Measurements from ENCODE around the gene LELP1. TPM values are rescaled to one million over a fixed set of nuclear protein-coding genes. Genes with fewer than 3 reads are reported as not detected.

The LELP1 gene
- total and polyA plus RNA-seq, 5 donors from 2014 or later = not detected

Other genes starting within 250 kb of the LELP1 start
- gene SPRR4, start 232.8 kb upstream of the LELP1 start, total RNA-seq = not detected
- not detected for gene SPRR4, start 232.8 kb upstream of the LELP1 start, polyA plus RNA-seq
- gene SPRR1A, start 219.3 kb upstream of the LELP1 start, total RNA-seq = not detected
- not detected for gene SPRR1A, start 219.3 kb upstream of the LELP1 start, polyA plus RNA-seq
- gene SPRR3, start 201.7 kb upstream of the LELP1 start, total RNA-seq = not detected
- not detected for gene SPRR3, start 201.7 kb upstream of the LELP1 start, polyA plus RNA-seq
- not detected for gene SPRR1B, start 172.2 kb upstream of the LELP1 start, total RNA-seq
- gene SPRR1B, start 172.2 kb upstream of the LELP1 start, polyA plus RNA-seq = not detected
- not detected for gene SPRR2D, start 162.3 kb upstream of the LELP1 start, total RNA-seq
- gene SPRR2D, start 162.3 kb upstream of the LELP1 start, polyA plus RNA-seq = not detected
- gene SPRR2A, start 145.9 kb upstream of the LELP1 start, total RNA-seq = not detected
- gene SPRR2A, start 145.9 kb upstream of the LELP1 start, polyA plus RNA-seq = not detected
- not detected for gene SPRR2B, start 131.8 kb upstream of the LELP1 start, total RNA-seq
- gene SPRR2B, start 131.8 kb upstream of the LELP1 start, polyA plus RNA-seq = not detected
- gene SPRR2E, start 108.9 kb upstream of the LELP1 start, total RNA-seq = not detected
- gene SPRR2E, start 108.9 kb upstream of the LELP1 start, polyA plus RNA-seq = not detected
- gene SPRR2F, start 89.9 kb upstream of the LELP1 start, total RNA-seq = not detected
- gene SPRR2F, start 89.9 kb upstream of the LELP1 start, polyA plus RNA-seq = not detected
- gene SPRR2G, start 52.5 kb upstream of the LELP1 start, total RNA-seq = not detected
- gene SPRR2G, start 52.5 kb upstream of the LELP1 start, polyA plus RNA-seq = not detected
- gene PRR9, start 14.2 kb downstream of the LELP1 start, total RNA-seq = not detected
- not detected for gene PRR9, start 14.2 kb downstream of the LELP1 start, polyA plus RNA-seq
- gene LORICRIN, start 56.3 kb downstream of the LELP1 start, total RNA-seq = not detected
- not detected for gene LORICRIN, start 56.3 kb downstream of the LELP1 start, polyA plus RNA-seq
- gene PGLYRP3, start 109.5 kb downstream of the LELP1 start, total RNA-seq = not detected
- not detected for gene PGLYRP3, start 109.5 kb downstream of the LELP1 start, polyA plus RNA-seq
- gene PGLYRP4, start 145.4 kb downstream of the LELP1 start, total RNA-seq = 0.20 TPM
- gene PGLYRP4, start 145.4 kb downstream of the LELP1 start, polyA plus RNA-seq = under 1 TPM in 2 of 4 donors, not detected in 2; 0.08 to 0.22 TPM
- gene S100A9, start 154.4 kb downstream of the LELP1 start, total RNA-seq = not detected
- 10 to 100 TPM in 2 of 4 donors, 1 to 10 TPM in 1, under 1 TPM in 1; 0.96 to 37.6 (median 8.6) TPM for gene S100A9, start 154.4 kb downstream of the LELP1 start, polyA plus RNA-seq
- not detected for gene S100A12, start 172.2 kb downstream of the LELP1 start, total RNA-seq
- 1 to 10 TPM in 1 of 4 donors, under 1 TPM in 1, not detected in 2; 0.51 to 2.2 TPM for gene S100A12, start 172.2 kb downstream of the LELP1 start, polyA plus RNA-seq
- not detected for gene S100A8, start 187.6 kb downstream of the LELP1 start, total RNA-seq
- gene S100A8, start 187.6 kb downstream of the LELP1 start, polyA plus RNA-seq = 10 to 100 TPM in 1 of 4 donors, 1 to 10 TPM in 2, not detected in 1; 2.7 to 32.7 (median 7.8) TPM
- not detected for gene S100A7A, start 213.1 kb downstream of the LELP1 start, total RNA-seq
- gene S100A7A, start 213.1 kb downstream of the LELP1 start, polyA plus RNA-seq = not detected